Posterior vena cava (tissue), 2 donors: ENCODE measurements around the gene FBLL1. TPM values are rescaled to one million over a fixed set of nuclear protein-coding genes. Genes with fewer than 3 reads are reported as not detected.

Experiments
- microRNA-seq, 2 donors: library from miRNA; unstranded; fragments of <30 nt; microRNA quantifications; one replicate each; pipeline ENCODE4 v1.2.0, GENCODE V29; 2020 to 2021; ENCODE audit warnings: borderline microRNAs expressed in 2 of 2
- total RNA-seq, 2 donors: library from RNA; stranded (reverse); fragmentation: NEBNext Ultra II Directional; extraction: Animal tissue kit (Norgen Biotek cat#: 25700); gene quantifications; one replicate each; pipeline ENCODE4 v1.2.1, GENCODE V29; 2021
- donor health status: DM: yes; HTN: yes; CAD: no.
- donor health status: DM: yes; HTN: yes; CAD: no.

The FBLL1 gene
- total RNA-seq, 2 donors from 2014 or later, result 0.24 TPM; not detected in 1

Small RNA genes lying within 50 kb of the gene (microRNA-seq; reads per million reads assigned to microRNA genes)
- gene MIR103A1 (0 reads per million in 2 donors), gene MIR103B1 (0 reads per million in 2 donors)

Other genes with a start within 250 kb of the FBLL1 start
- gene WWC1, start 237.7 kb upstream of the FBLL1 start, total RNA-seq, result under 1 TPM; 0.33 to 0.97 TPM
- 10 to 100 TPM; 55.9 to 67.6 TPM for gene RARS1, start 42.8 kb upstream of the FBLL1 start, total RNA-seq
- 10 to 100 TPM; 41.6 to 51.6 TPM for gene PANK3, start 50.1 kb downstream of the FBLL1 start, total RNA-seq